ENCODE data around the gene KCNJ14. TPM values are rescaled to one million over a fixed set of nuclear protein-coding genes. Genes with fewer than 3 reads are reported as not detected.
A peak's percentile ranks its signal among the peaks of the same experiment; 100 is the strongest.

The KCNJ14 gene
- total and polyA plus RNA-seq, 8 donors, result 0.52 to 1.3 (median 1.1) TPM

DNA sequence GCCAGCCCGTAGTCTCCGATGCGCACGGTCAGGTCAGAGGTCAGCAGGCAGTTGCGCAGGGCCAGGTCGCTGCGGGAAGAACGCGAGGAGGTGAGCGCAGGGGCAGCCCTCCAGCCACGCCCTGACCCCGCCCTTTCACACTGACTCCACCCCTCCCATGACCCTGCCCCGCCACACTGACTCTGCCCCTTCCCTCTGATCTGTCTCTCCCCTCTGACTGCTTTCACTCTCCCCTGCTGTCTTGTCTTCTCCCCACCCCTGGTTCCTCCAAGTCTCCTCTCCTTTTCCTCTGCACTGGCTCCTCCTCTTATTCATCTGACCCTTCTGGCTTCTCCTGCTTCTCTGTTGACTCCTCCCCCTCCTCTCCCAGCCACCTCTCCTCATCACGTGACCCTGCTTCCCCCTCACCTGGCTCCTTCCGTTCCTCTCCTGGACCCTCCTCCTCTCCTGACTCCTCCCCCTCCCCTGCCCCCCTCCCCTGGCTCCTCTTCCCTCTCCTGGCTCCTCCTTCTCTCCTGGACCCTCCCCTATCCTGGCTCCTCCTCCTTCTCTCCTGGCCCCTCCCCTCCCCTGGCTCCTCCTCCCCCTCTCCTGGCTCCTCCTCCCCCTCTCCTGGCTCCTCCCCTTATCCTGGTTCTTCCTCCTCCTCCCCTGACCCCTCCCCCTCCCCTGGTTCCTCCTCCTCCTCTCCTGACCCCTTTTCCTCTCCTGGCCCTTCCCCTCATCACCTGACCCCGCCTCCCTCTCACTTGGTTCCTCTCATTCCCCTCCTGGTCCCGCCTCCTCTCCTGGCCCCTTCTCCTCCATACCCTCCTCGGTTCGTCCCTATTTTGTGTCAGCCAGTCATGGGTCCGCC is 46.3 kb downstream of the KCNJ14 start:
- Histone ChIP-seq H3K27me3 (peaks cover 12 to 60% of the 10 kb centered on the region in 2 donors), H3K36me3 (no peaks in the 10 kb centered on the region), H3K9me3 (no peaks in the 10 kb centered on the region), H3K27ac (peak overlapping the region; percentile 19 to 33), H3K4me3 (peak overlapping the region; percentile 19 to 43), H3K4me1 (peaks cover 0 to 34% of the 10 kb centered on the region in 2 donors)
- intact Hi-C loops (cut with DNase I), result loop anchor here in 1 of 2 donors (10.0 kb wide), 1 partner anchor 83 kb away; no protein-coding TSS in a partner anchor
- DNase-seq (peak; percentile 58 to 94 (median 90)), ATAC-seq (peak; percentile 86)
- TF ChIP-seq CTCF (IDR thresholded peaks at IDR 0.05), result no peak

GRCh38 chr19:48502350-48503018 is 47.1 kb downstream of the KCNJ14 start:
- intact Hi-C loops (cut with DNase I), result loop anchor here in 1 of 2 donors (10.0 kb wide), 1 partner anchor 82 kb away; no protein-coding TSS in a partner anchor
- H3K27ac ChIP-seq, result peak overlapping the region in 1 of 2 donors; percentile 53

GRCh38 chr19:48506138-48506733 is 50.9 kb downstream of the KCNJ14 start:
- DNase-seq (no peak), ATAC-seq (no peak)
- intact Hi-C loops (cut with DNase I), result loop anchor here in 1 of 2 donors (10.0 kb wide), 1 partner anchor 79 kb away; no protein-coding TSS in a partner anchor
- Histone ChIP-seq H3K36me3 (no peaks in the 10 kb centered on the region), H3K9me3 (no peaks in the 10 kb centered on the region), H3K4me3 (no peak overlapping the region), H3K27ac (no peak overlapping the region), H3K4me1 (peaks cover 0 to 20% of the 10 kb centered on the region in 2 donors), H3K27me3 (peaks cover 6 to 45% of the 10 kb centered on the region in 2 donors)
- TF ChIP-seq CTCF (IDR thresholded peaks at IDR 0.05), result peak; percentile 17 to 18

More at GRCh38 chr19:48502350-48503018, 47.1 kb downstream of the KCNJ14 start:
- Histone ChIP-seq H3K4me3 (peak overlapping the region in 1 of 2 donors; percentile 26), H3K9me3 (no peaks in the 10 kb centered on the region), H3K4me1 (peaks cover 0 to 33% of the 10 kb centered on the region in 2 donors), H3K27me3 (peaks cover 9 to 52% of the 10 kb centered on the region in 2 donors), H3K36me3 (no peaks in the 10 kb centered on the region)
- ATAC-seq (no peak), DNase-seq (peak in 1 of 4 donors; percentile 94)
- TF ChIP-seq CTCF (IDR thresholded peaks at IDR 0.05), result no peak

DNA sequence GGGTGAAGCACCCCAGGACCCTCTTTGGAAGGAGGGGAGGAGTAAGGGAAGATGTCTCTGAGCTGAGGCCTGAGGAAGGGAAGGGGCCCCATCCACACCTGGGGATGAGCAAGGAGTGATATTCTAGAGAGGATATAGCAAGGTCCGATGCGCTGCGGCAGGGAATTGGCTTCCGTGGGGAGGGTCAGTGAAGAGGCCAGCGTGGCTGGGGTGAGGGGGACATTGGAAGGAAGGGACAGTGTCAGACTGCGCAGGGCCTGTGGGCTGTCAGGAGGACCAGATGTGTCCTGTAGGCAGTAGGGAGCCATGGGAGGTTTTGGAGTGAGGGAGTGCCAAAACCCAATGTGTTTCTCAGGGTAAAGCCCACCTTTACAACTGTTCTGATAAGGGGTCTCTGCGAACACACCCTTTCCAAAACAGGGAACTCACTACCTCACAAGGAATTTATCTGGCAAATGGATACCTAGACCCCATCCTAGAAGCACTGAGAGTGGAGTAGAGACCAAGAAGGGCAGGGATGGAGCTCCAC is 52.6 kb downstream of the KCNJ14 start:
- ATAC-seq, result no peak
- H3K36me3 ChIP-seq, result no peaks in the 10 kb centered on the region
- intact Hi-C loops (cut with DNase I), result loop anchor here in 1 of 2 donors (10.0 kb wide), 1 partner anchor 77 kb away; no protein-coding TSS in a partner anchor
- H3K4me1 ChIP-seq, result peaks cover 0 to 14% of the 10 kb centered on the region in 2 donors
- no peak overlapping the region for H3K4me3 ChIP-seq
- TF ChIP-seq CTCF (IDR thresholded peaks at IDR 0.05), result no peak
- H3K9me3 ChIP-seq, result no peaks in the 10 kb centered on the region
- no peak for DNase-seq
- no peak overlapping the region for H3K27ac ChIP-seq
- H3K27me3 ChIP-seq, result peaks cover 22 to 47% of the 10 kb centered on the region in 2 donors

Measured in left lung (tissue), 10 donors.